Spleen (tissue), 7 donors: Measurements from ENCODE around the gene STRA8.

Experiments used
- CTCF ChIP-seq, 11 experiments: fragments of 200-600 bp in 7 of 11; fragments of 450-650 bp in 4 of 11; sonication (generic) in 4 of 11; IDR thresholded peaks in 8 of 11; conservative IDR thresholded peaks in 3 of 11; 1 replicate in 7 of 11; 2 replicates in 4 of 11; pipeline versions ENCODE4 v1.4.0 to v1.8.0; 2016 to 2021; ENCODE audit warnings: antibody characterized with exemption in 11 of 11, inconsistent platforms in 4 of 11, mild to moderate bottlenecking in 1 of 11
- POLR2A ChIP-seq, 3 donors: fragments of 450-650 bp; IDR thresholded peaks; one replicate each; pipeline ENCODE4 v1.5.1; 2017; ENCODE audit warnings: antibody characterized with exemption in 3 of 3, mild to moderate bottlenecking in 1 of 3
- POLR2AphosphoS5 ChIP-seq, 3 donors: sonication (generic); formaldehyde crosslinking; IDR thresholded peaks; one replicate each; pipeline ENCODE4 v1.5.1; 2017; ENCODE audit warnings: antibody characterized with exemption in 3 of 3
- donor health status: DM: no; HTN: no; CAD: no; lungs with moderate emphysema.
- donor health status: DM: no; HTN: no; CAD: no.
- donor health status: DM: no; HTN: no; CAD: no.

GRCh38 chr7:135259702-135260101 is 26.1 kb downstream of the STRA8 start:
- TF ChIP-seq POLR2A (IDR thresholded peaks at IDR 0.05) = no peak
- TF ChIP-seq CTCF (IDR thresholded peaks at IDR 0.05 in 8 of 11, conservative IDR thresholded peaks at IDR 0.05 in 3 of 11) = no peak
- TF ChIP-seq POLR2AphosphoS5 (IDR thresholded peaks at IDR 0.05) = no peak
